Large intestine (tissue), 3 donors: ENCODE measurements around the gene AGT. TPM values are rescaled to one million over a fixed set of nuclear protein-coding genes. Genes with fewer than 3 reads are reported as not detected.

ENCODE experiments used
- DNase-seq, 2 donors: peaks; one replicate each; pipeline versions ENCODE4 v3.0.0 to v3.0.0-alpha.2; 2013
- H3K27ac ChIP-seq: one replicate; pipeline ENCODE4 v1.5.1; 2013; ENCODE audit warnings: low read length
- H3K27me3 ChIP-seq: 2 replicates; pipeline ENCODE4 v1.6.1; 2013; ENCODE audit warnings: low read length; ENCODE audit not compliant: control insufficient read depth, insufficient read depth
- H3K36me3 ChIP-seq: 2 replicates; pipeline ENCODE4 v1.6.1; 2013; ENCODE audit warnings: low read length; ENCODE audit not compliant: control insufficient read depth, insufficient read depth
- H3K4me1 ChIP-seq: one replicate; pipeline ENCODE4 v1.6.1; 2013; ENCODE audit warnings: low read length; ENCODE audit not compliant: control insufficient read depth, insufficient read depth
- H3K4me3 ChIP-seq: one replicate; pipeline ENCODE4 v1.5.1; 2013; ENCODE audit warnings: low read length
- H3K9me3 ChIP-seq: one replicate; pipeline ENCODE4 v1.6.1; 2013; ENCODE audit warnings: mild to moderate bottlenecking, low read depth, low read length, moderate library complexity; ENCODE audit not compliant: control insufficient read depth
- WGBS: methylation state at CpG from one replicate; pipeline ENCODE4 v1.1.5; 2013; ENCODE audit warnings: low lambda C conversion rate; ENCODE audit not compliant: insufficient coverage; 5-methylcytosine and 5-hydroxymethylcytosine counted together
- polyA plus RNA-seq: library from polyadenylated mRNA; unstranded; fragments of 120-200 nt; gene quantifications from one replicate; pipeline ENCODE4 v1.2.1, GENCODE V29; 2013

Gene AGT
- polyA plus RNA-seq, 1 donor: 191 TPM

DNA sequence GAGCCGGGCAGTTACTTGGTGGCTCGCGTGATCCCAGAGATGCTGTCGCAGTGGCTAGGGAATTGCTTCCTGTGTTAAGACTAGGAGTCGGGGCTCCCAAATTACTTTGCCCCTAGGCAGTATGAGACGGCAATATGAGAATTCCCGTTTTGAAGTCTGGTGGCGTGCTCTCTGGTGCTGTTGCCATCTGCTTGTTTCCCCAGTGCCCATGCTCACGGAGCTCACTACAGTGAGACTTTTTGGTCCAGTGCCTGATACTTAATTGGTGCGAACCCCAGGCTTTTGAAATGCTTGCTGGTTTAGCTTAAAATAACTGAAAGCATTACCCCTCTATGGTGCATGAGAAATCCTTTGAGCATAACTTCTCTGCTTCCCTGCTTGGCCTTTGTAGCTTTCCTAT, 22.3 kb downstream of the AGT start:
- Histone ChIP-seq H3K4me1 (no peaks in the 10 kb centered on the region), H3K36me3 (peaks cover 53% of the 10 kb centered on the region), H3K4me3 (no peak overlapping the region), H3K27ac (no peak overlapping the region), H3K27me3 (no peaks in the 10 kb centered on the region), H3K9me3 (no peaks in the 10 kb centered on the region)
- no peak for DNase-seq
- WGBS: no CpG with 5 or more reads among the region's 10 CpGs

DNA sequence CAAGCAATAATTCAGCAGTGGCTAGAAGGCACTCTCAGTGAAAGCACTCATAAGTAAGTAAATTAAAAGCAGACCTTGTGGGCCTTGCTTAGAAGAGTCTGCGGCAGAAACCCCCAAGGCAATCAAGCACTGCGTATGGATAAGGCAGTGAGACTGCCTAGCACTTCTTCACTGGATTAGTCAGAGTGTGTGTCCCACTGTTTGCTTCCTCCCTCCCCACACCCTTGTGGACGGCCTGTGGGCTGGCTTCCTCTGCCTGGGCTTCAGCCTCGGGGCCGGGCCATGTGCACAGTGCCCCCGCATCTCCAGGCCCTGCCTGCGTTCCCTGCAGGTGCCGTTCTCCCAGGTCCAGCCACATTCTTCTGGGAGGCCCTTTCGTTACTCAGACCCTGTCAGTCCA, 23.8 kb downstream of the AGT start:
- DNase-seq: no peak
- Histone ChIP-seq H3K27ac (no peak overlapping the region), H3K9me3 (no peaks in the 10 kb centered on the region), H3K4me1 (no peaks in the 10 kb centered on the region), H3K36me3 (peaks cover 64% of the 10 kb centered on the region), H3K27me3 (no peaks in the 10 kb centered on the region), H3K4me3 (no peak overlapping the region)
- no CpG with 5 or more reads among the region's 9 CpGs for WGBS

DNA sequence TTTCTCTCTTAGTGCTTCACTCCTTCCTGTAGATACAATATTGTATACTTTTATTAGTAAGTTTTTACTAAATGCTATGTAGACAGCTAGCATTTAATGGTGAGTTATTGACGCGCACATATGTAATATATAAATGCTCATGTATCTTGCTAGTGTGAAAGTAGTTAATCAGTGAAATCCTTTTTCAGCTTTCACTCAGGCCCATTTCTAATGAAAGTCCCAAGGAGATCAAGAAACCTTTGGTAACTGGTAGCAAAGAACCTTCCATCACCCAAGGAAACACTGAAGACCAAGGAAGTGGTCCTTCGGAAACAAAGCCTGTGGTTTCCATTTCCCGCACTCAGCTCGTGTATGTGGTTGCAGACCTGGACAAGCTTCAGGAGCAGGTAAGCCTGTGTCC, 27.2 kb downstream of the AGT start:
- WGBS: 90% methylated on average over 2 of the region's 5 CpGs
- H3K36me3 ChIP-seq: peaks cover 68% of the 10 kb centered on the region

DNA sequence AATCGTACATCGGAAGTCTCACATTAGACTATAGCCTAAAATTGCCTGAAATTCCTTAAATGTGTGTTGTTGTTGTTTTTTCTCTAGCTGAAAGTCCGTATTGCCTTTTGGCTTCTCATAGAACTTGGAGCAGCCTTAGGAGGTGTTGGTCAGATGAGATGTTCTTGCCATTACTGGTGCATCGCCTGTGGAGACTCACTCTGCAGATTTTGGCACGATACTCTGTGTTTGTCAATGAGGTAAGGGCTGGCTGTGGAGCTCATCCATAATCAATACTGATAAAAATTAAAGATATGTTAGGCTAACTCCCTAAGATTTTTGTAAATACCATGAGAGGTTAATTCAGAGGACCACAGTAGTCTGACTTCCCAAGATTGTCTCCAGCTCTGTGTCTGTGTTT, 28.9 kb downstream of the AGT start:
- Histone ChIP-seq H3K4me1 (no peaks in the 10 kb centered on the region), H3K27ac (no peak overlapping the region), H3K27me3 (no peaks in the 10 kb centered on the region), H3K4me3 (no peak overlapping the region), H3K9me3 (no peaks in the 10 kb centered on the region), H3K36me3 (peaks cover 61% of the 10 kb centered on the region)
- WGBS: 100% methylated on average over 1 of the region's 5 CpGs
- DNase-seq: no peak

More for the DNA sequence above, 27.2 kb downstream of the AGT start:
- no peaks in the 10 kb centered on the region for H3K27me3 ChIP-seq
- DNase-seq: no peak
- no peak overlapping the region for H3K27ac ChIP-seq
- H3K9me3 ChIP-seq: no peaks in the 10 kb centered on the region
- H3K4me3 ChIP-seq: no peak overlapping the region
- H3K4me1 ChIP-seq: no peaks in the 10 kb centered on the region

DNA sequence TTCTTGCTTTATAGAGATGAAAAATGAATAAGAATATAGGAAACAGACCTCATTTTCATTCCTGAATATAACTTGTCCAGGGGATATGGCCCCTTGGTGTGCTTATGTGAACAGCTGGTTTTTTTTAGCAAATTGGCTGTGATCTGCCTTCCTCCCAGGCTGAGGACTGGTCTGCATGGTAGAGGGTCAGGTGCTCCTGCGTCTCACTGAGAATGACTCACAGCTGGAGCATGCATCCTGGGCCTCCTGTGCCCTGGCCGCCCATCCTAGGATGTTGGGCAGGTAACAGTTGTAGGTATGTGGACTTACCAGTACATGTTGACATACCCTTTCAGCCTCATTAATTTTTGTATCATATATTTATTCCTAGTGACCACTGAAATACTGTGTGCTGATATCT, 29.8 kb downstream of the AGT start:
- H3K27me3 ChIP-seq: no peaks in the 10 kb centered on the region
- peaks cover 60% of the 10 kb centered on the region for H3K36me3 ChIP-seq

DNA sequence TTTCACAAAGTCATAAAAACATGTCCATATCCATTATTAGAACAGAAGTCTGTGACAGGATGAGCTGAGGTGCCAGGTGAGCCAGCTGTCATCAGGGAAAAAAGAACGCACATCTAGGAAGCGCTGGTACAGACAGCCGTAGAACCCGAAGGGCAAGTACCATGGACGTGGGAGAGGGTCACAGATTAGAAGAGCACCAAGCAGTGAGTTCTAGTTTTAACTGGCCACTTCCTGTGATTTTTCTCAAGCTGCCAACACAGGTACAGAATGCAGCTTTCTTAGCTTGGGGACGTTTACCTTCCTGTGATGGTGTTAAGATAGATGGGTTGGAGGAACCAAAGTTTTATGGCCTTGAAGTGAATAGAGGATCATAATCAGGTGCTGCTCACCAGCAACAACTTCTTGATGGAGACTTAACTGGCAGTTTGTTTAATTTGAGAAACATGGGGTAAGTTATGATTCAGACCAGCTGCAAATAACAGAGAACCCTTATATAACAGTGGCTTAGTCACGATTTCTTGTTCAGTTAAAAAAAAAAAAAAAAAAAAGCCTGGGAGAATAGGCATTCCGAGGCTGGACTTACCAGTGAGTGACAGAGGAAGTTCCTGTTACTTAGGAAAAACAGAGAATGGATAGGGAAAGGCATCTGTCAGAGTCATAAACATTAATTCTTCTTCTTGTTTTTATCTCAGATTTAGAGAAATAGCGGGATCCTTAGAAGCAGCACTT, 30.9 kb downstream of the AGT start:
- Histone ChIP-seq H3K27me3 (no peaks in the 10 kb centered on the region), H3K27ac (no peak overlapping the region), H3K4me1 (no peaks in the 10 kb centered on the region), H3K4me3 (no peak overlapping the region), H3K9me3 (no peaks in the 10 kb centered on the region), H3K36me3 (peaks cover 60% of the 10 kb centered on the region)
- WGBS: no CpG with 5 or more reads among the region's 9 CpGs
- no peak for DNase-seq

More for the DNA sequence above, 29.8 kb downstream of the AGT start:
- no CpG with 5 or more reads among the region's 2 CpGs for WGBS
- no peak for DNase-seq
- Histone ChIP-seq H3K9me3 (no peaks in the 10 kb centered on the region), H3K4me3 (no peak overlapping the region), H3K27ac (no peak overlapping the region), H3K4me1 (no peaks in the 10 kb centered on the region)

DNA sequence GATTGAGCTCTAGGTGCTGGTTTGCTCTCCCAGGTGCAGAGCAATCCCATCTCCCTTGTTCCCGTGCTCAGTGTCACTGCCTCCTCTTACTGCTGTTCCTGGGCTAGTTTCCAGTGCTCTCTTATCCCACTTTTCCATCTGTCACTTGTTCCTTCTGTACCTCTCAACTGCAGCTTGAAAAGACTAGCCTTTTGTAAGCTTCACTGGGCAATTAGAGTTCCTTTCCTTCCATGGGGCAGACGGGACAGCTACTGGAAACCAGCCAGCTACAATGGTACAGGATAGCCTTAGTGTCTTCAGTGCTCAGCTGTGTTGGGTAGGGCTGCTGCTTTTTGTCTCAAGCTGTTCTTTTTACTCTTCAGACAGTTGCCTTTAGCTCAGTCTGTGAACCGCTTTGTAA, 31.6 kb downstream of the AGT start:
- no peaks in the 10 kb centered on the region for H3K4me1 ChIP-seq
- H3K27me3 ChIP-seq: no peaks in the 10 kb centered on the region
- DNase-seq: no peak
- no peak overlapping the region for H3K27ac ChIP-seq
- no peak overlapping the region for H3K4me3 ChIP-seq
- H3K9me3 ChIP-seq: no peaks in the 10 kb centered on the region
- peaks cover 64% of the 10 kb centered on the region for H3K36me3 ChIP-seq
- WGBS: no CpG with 5 or more reads among the region's 3 CpGs

DNA sequence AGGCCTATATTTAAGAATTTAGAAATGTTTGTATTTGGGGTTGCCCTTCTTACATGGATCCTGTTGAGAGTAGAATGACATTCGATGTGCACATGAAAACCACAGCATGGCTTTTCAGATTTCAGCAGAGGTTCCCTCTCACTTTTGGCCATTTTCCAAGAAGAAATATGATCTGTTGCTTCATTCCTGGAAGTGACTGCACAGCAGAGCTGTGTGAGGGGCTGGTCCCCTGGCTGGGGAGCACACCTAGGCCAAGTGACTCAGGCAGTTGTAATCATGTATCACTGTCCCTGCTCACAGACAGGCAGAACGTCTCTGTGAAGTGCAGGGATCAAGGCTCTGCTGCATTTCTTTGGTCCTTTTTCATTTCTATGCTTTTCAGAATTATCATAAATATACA, 32.3 kb downstream of the AGT start:
- Histone ChIP-seq H3K27ac (no peak overlapping the region), H3K4me1 (no peaks in the 10 kb centered on the region), H3K36me3 (peaks cover 62% of the 10 kb centered on the region), H3K4me3 (no peak overlapping the region), H3K27me3 (no peaks in the 10 kb centered on the region), H3K9me3 (no peaks in the 10 kb centered on the region)
- WGBS: no CpG with 5 or more reads among the region's 2 CpGs
- DNase-seq: no peak

DNA sequence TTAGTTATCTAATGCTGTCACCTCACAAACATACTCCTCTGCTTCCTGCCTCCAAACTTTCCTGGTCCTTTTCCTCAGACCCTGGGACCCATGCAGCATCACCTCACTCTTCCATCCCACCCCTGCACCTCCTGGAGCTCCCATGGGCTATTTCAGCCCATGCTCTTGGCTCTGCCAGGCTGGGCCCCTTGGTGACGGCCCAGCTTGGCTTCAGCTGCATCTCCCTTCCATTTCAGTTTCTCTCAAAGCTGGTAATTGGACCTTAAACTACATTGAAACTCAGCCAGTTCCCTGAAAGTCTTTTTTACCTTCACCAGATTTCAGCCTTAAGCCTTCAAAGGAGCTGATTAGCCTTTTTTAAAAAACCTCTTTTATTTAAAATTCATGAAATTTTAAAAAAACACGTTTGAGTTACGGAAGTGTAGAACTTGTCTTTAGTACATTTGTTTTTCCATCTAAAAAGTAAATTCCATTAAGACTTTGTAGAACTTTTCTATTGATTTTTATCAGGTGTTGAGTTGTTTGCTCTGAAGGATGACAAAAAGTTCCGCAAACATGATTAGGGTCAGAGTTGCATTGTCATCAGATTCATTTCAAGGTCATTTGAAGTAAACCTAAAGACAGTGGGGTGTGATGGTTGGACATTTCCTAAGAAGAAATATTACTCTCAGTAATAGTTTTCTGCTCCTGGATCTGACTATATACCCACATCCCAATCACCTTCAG, 33.5 kb downstream of the AGT start:
- no peak for DNase-seq
- Histone ChIP-seq H3K4me1 (no peaks in the 10 kb centered on the region), H3K27ac (no peak overlapping the region), H3K9me3 (no peaks in the 10 kb centered on the region), H3K36me3 (peaks cover 62% of the 10 kb centered on the region), H3K4me3 (no peak overlapping the region), H3K27me3 (no peaks in the 10 kb centered on the region)
- 33% methylated on average over 2 of the region's 4 CpGs for WGBS

DNA sequence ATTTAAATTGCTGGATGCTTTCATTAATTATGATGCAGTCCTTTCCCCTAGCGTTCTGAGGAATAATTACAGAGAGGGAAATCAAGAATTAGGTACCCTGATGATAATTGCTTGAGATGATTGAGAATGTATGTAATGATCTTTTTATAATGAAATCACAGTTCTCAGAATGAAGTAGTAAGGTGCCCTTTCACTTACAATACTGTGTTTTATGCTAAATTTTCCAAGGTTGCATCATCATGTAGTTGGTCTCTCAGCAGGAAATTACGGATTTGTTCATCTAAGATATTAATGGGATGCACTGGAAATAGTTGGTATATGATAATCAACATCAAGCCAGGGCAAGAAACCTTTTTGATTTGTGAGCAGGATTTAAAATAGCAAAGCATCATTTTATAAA, 34.1 kb downstream of the AGT start:
- Histone ChIP-seq H3K4me3 (no peak overlapping the region), H3K9me3 (no peaks in the 10 kb centered on the region), H3K36me3 (peaks cover 57% of the 10 kb centered on the region), H3K27me3 (no peaks in the 10 kb centered on the region), H3K4me1 (no peaks in the 10 kb centered on the region), H3K27ac (no peak overlapping the region)
- WGBS: 90% methylated on average over 1 of the region's 2 CpGs
- DNase-seq: no peak

DNA sequence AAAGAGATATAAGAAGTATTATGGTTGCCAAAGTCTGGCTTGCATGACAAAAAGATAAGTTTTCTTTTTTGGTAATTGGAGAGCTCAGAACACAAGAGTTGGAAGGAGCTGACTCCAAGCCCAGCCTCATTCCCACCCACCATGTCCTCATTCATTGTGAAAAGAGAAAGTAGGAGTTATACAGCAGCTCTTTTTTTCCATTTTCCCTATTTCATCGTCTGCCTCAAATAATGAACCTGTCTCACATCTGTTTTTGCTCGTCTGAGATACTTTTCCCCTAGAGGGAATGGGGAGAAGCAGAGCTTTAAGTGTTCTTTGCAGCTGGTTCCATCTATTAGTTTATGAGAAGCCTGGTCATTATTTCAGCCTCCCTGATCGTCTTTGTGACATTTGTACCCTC, 34.7 kb downstream of the AGT start:
- DNase-seq: no peak
- H3K27ac ChIP-seq: no peak overlapping the region
- no peaks in the 10 kb centered on the region for H3K27me3 ChIP-seq
- no peaks in the 10 kb centered on the region for H3K4me1 ChIP-seq
- H3K4me3 ChIP-seq: no peak overlapping the region
- peaks cover 53% of the 10 kb centered on the region for H3K36me3 ChIP-seq
- no CpG with 5 or more reads among the region's 3 CpGs for WGBS
- no peaks in the 10 kb centered on the region for H3K9me3 ChIP-seq
